Body of pancreas (tissue), 4 donors: ENCODE results near the gene MYL3. TPM values are rescaled to one million over a fixed set of nuclear protein-coding genes. Genes with fewer than 3 reads are reported as not detected.
A peak's percentile ranks its signal among the peaks of the same experiment; 100 is the strongest.

Experiments used
- ATAC-seq: fragments of 150-250 bp; one replicate; pipeline ENCODE4 v1.9.1; 2016
- DNase-seq, 4 donors: peaks; one replicate each; pipeline ENCODE4 v3.0.0-alpha.2; 2019
- H3K27ac ChIP-seq, 4 donors: fragments of 200-600 bp; sonication (generic); 1 replicate in 3 of 4; 2 replicates in 1 of 4; pipeline versions ENCODE4 v1.5.1 to v1.6.1; 2016 to 2019; ENCODE audit warnings: mild to moderate bottlenecking in 1 of 4, mixed read lengths in 1 of 4, moderate library complexity in 1 of 4
- H3K27me3 ChIP-seq, 2 donors: fragments of 200-600 bp; sonication (generic); one replicate each; pipeline ENCODE4 v1.6.0; 2016; ENCODE audit warnings: mild to moderate bottlenecking in 1 of 2
- H3K36me3 ChIP-seq, 2 donors: fragments of 200-600 bp; sonication (generic); replicated peaks in 1 of 2; 2 replicates each; pipeline ENCODE4 v1.5.1; 2016; ENCODE audit warnings: low read depth in 2 of 2; ENCODE audit not compliant: insufficient read depth in 1 of 2
- H3K4me1 ChIP-seq: fragments of 200-600 bp; sonication (generic); one replicate; pipeline ENCODE4 v1.6.0; 2016
- H3K4me3 ChIP-seq, 2 donors: fragments of 200-600 bp; sonication (generic); 1 replicate in 1 of 2; 2 replicates in 1 of 2; pipeline ENCODE4 v1.5.1; 2016 to 2019
- H3K9me3 ChIP-seq, 3 donors: fragments of 200-600 bp; sonication (generic); 1 replicate in 2 of 3; 2 replicates in 1 of 3; pipeline ENCODE4 v1.5.1; 2016
- POLR2A ChIP-seq, 3 donors: fragments of 450-650 bp; IDR thresholded peaks; one replicate each; pipeline ENCODE4 v1.6.1; 2016; ENCODE audit warnings: antibody characterized with exemption in 3 of 3, mild to moderate bottlenecking in 2 of 3
- WGBS, 2 donors: methylation state at CpG; one replicate each; pipeline ENCODE4 v1.1.5; 2017; 5-methylcytosine and 5-hydroxymethylcytosine counted together
- intact Hi-C: fragments of 100-400 bp; cut with DNase I; formaldehyde crosslinking; loops from one replicate; pipeline ENCODE4 v1.15.1; 2023
- total RNA-seq, 2 donors: library from RNA; depleted of rRNA; stranded (reverse); fragments of >200 nt; gene quantifications; one replicate each; pipeline ENCODE4 v1.1.0, GENCODE V29; 2016
- TF ChIP-seq, protein P1 (sequence below), 7 experiments: fragments of 450-650 bp in 4 of 7; fragments of 200-600 bp in 3 of 7; sonication (generic) in 3 of 7; IDR thresholded peaks; one replicate each; pipeline ENCODE4 v1.5.1; 2016 to 2019; ENCODE audit warnings: antibody characterized with exemption in 7 of 7

Gene MYL3
- total RNA-seq, 2 donors from 2014 or later, result 10.4 TPM; not detected in 1

- ATAC-seq (no peak), DNase-seq (peak in 1 of 4 donors; percentile 14)
- Histone ChIP-seq H3K4me3 (no peak overlapping the region), H3K36me3 (no peaks in the 10 kb centered on the region), H3K9me3 (no peaks in the 10 kb centered on the region), H3K4me1 (peaks cover 8% of the 10 kb centered on the region), H3K27ac (no peak overlapping the region), H3K27me3 (peaks cover 0 to under 1% of the 10 kb centered on the region in 2 donors)
- intact Hi-C loops, result loop anchor here (5.0 kb wide), 1 partner anchor 196 kb away; no protein-coding TSS in a partner anchor
- TF ChIP-seq, protein P1, sequence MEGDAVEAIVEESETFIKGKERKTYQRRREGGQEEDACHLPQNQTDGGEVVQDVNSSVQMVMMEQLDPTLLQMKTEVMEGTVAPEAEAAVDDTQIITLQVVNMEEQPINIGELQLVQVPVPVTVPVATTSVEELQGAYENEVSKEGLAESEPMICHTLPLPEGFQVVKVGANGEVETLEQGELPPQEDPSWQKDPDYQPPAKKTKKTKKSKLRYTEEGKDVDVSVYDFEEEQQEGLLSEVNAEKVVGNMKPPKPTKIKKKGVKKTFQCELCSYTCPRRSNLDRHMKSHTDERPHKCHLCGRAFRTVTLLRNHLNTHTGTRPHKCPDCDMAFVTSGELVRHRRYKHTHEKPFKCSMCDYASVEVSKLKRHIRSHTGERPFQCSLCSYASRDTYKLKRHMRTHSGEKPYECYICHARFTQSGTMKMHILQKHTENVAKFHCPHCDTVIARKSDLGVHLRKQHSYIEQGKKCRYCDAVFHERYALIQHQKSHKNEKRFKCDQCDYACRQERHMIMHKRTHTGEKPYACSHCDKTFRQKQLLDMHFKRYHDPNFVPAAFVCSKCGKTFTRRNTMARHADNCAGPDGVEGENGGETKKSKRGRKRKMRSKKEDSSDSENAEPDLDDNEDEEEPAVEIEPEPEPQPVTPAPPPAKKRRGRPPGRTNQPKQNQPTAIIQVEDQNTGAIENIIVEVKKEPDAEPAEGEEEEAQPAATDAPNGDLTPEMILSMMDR (IDR thresholded peaks at IDR 0.05), result no peak
- no peak for TF ChIP-seq POLR2A (IDR thresholded peaks at IDR 0.05)
- 76 to 86% methylated on average over 10 to 20 of the region's 21 CpGs for WGBS, 2 donors
These were observed 40.4 kb upstream of the MYL3 start for GRCh38 chr3:46903341-46904302.

DNA sequence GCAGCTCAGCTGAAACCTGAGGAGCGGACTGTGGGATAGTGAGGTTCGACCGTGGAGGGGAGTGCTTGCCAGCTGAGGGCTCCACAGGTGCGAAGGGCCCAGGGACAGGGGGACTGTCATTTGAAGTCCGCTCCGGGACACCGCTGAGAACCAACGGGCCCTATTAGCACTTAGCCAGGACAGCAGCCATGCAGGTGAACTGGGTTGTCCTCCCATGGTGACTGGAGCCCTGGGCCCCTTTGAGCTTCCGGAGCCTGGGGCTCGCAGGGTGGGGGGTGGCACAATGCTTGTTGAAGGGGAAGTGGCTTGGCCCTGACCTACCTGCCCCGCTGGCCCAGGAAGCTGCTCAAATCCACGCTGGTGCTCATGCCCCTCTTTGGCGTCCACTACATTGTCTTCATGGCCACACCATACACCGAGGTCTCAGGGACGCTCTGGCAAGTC lies 39.0 kb upstream of the MYL3 start:
- no peak overlapping the region for H3K4me3 ChIP-seq
- TF ChIP-seq, protein P1 (IDR thresholded peaks at IDR 0.05), result no peak
- TF ChIP-seq POLR2A (IDR thresholded peaks at IDR 0.05), result no peak
- no peak for DNase-seq
- no peaks in the 10 kb centered on the region for H3K9me3 ChIP-seq
- intact Hi-C loops, result loop anchor here (5.0 kb wide), 1 partner anchor 195 kb away; no protein-coding TSS in a partner anchor
- ATAC-seq, result no peak
- peaks cover 7% of the 10 kb centered on the region for H3K4me1 ChIP-seq
- 69 to 86% methylated on average over 7 to 15 of the region's 15 CpGs for WGBS, 2 donors
- H3K27me3 ChIP-seq, result peaks cover 0 to 5% of the 10 kb centered on the region in 2 donors
- no peaks in the 10 kb centered on the region for H3K36me3 ChIP-seq
- no peak overlapping the region for H3K27ac ChIP-seq

GRCh38 chr3:46901591-46902187 lies 38.4 kb upstream of the MYL3 start:
- H3K4me1 ChIP-seq, result peaks cover 7% of the 10 kb centered on the region
- H3K4me3 ChIP-seq, result no peak overlapping the region
- no peak for ATAC-seq
- intact Hi-C loops, result loop anchor here (5.0 kb wide), 1 partner anchor 194 kb away; no protein-coding TSS in a partner anchor
- H3K9me3 ChIP-seq, result no peaks in the 10 kb centered on the region
- H3K27me3 ChIP-seq, result peaks cover 0 to 5% of the 10 kb centered on the region in 2 donors
- H3K27ac ChIP-seq, result no peak overlapping the region
- 72 to 85% methylated on average over 5 to 15 of the region's 17 CpGs for WGBS, 2 donors
- DNase-seq, result no peak
- H3K36me3 ChIP-seq, result no peaks in the 10 kb centered on the region
- no peak for TF ChIP-seq POLR2A (IDR thresholded peaks at IDR 0.05)
- TF ChIP-seq, protein P1 (IDR thresholded peaks at IDR 0.05), result no peak

GRCh38 chr3:46901061-46901460 lies 37.8 kb upstream of the MYL3 start:
- TF ChIP-seq POLR2A (IDR thresholded peaks at IDR 0.05), result no peak
- TF ChIP-seq, protein P1 (IDR thresholded peaks at IDR 0.05), result no peak
- no peak overlapping the region for H3K27ac ChIP-seq
- H3K4me1 ChIP-seq, result peaks cover 7% of the 10 kb centered on the region
- no peak for ATAC-seq
- H3K27me3 ChIP-seq, result peaks cover 0 to 5% of the 10 kb centered on the region in 2 donors
- H3K4me3 ChIP-seq, result no peak overlapping the region
- no peaks in the 10 kb centered on the region for H3K9me3 ChIP-seq
- no peaks in the 10 kb centered on the region for H3K36me3 ChIP-seq
- DNase-seq, result no peak
- intact Hi-C loops, result loop anchor here (5.0 kb wide), 1 partner anchor 194 kb away; no protein-coding TSS in a partner anchor
- WGBS, 2 donors, result 20 to 81% methylated on average over 1 to 3 of the region's 3 CpGs
